Hepatocyte (in vitro differentiated cells): ENCODE results near the gene ZFPL1.

Source experiments
- EZH2 ChIP-seq: fragments of 200-600 bp; sonication (generic); IDR thresholded peaks from 2 replicates; pipeline ENCODE4 v1.6.1; 2016; ENCODE audit warnings: antibody characterized with exemption, mild to moderate bottlenecking, borderline replicate concordance
- EZH2phosphoT487 ChIP-seq: fragments of 200-600 bp; sonication (generic); IDR thresholded peaks from one replicate; pipeline ENCODE4 v1.6.1; 2018; ENCODE audit warnings: antibody characterized with exemption, mild to moderate bottlenecking, low read depth, moderate library complexity; ENCODE audit not compliant: unreplicated experiment, severe bottlenecking
- TF ChIP-seq, protein P1 (sequence below): fragments of 200-600 bp; sonication (generic); IDR thresholded peaks from 2 replicates; pipeline ENCODE4 v1.5.1; 2016; ENCODE audit warnings: antibody characterized with exemption, mild to moderate bottlenecking; ENCODE audit not compliant: poor library complexity

DNA sequence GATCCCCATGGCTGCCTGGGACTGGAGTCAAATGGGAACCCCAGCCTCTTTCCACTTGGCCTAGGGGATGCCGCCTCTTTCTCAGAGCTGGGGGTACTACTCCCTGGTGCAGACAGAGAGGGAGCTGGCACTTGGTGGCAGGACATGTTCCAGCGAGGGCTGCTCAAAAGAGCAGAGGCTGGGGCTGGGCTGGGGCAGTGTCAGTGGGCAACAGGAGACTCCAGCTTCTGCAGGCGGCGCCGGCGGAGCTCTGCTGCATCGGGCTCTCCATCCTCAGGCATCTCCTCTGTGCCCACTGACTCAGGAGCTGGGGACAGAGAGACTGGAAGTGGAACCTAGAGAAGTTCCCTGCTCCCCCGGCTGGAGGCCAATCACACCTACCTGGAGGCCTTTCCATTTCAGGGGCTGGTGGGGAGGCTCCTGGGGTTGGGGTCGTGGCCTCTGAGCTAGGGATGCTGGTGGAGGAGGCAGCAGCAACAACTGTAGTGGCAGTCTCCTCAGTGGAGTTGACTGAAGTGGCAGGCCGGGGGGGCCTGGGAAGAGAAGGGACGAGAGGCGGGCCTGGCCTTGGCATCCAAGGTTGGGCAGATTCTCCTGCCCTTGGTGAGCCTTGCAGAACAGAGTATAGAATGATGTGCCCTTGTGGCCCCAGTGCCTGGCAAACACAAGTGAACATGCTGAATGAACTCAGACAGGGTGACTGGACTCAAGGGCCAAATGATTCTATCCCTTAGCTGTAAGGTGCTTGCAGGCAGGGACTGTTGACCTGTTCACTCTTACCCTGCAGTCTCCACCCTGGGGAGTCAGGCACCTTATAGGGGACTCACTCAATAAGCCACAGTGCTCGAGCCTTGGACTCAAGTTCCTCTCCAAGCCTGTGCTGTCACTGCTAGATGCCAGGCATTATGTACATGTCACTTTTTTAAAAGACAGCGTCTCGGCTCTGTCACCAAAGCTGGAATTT, 44.4 kb downstream of the ZFPL1 start:
- TF ChIP-seq, protein P1, sequence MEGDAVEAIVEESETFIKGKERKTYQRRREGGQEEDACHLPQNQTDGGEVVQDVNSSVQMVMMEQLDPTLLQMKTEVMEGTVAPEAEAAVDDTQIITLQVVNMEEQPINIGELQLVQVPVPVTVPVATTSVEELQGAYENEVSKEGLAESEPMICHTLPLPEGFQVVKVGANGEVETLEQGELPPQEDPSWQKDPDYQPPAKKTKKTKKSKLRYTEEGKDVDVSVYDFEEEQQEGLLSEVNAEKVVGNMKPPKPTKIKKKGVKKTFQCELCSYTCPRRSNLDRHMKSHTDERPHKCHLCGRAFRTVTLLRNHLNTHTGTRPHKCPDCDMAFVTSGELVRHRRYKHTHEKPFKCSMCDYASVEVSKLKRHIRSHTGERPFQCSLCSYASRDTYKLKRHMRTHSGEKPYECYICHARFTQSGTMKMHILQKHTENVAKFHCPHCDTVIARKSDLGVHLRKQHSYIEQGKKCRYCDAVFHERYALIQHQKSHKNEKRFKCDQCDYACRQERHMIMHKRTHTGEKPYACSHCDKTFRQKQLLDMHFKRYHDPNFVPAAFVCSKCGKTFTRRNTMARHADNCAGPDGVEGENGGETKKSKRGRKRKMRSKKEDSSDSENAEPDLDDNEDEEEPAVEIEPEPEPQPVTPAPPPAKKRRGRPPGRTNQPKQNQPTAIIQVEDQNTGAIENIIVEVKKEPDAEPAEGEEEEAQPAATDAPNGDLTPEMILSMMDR = no peak
- no peak for TF ChIP-seq EZH2
- TF ChIP-seq EZH2phosphoT487 = no peak
